IPS-NIHi7 (cell line): ENCODE data around the gene PLAAT2.

Experiments
- DNase-seq: peaks from one replicate; pipeline ENCODE4 v3.0.0; 2012; ENCODE audit warnings: mixed read lengths; ENCODE audit errors: extremely low spot score

PLAAT2 gene

DNA sequence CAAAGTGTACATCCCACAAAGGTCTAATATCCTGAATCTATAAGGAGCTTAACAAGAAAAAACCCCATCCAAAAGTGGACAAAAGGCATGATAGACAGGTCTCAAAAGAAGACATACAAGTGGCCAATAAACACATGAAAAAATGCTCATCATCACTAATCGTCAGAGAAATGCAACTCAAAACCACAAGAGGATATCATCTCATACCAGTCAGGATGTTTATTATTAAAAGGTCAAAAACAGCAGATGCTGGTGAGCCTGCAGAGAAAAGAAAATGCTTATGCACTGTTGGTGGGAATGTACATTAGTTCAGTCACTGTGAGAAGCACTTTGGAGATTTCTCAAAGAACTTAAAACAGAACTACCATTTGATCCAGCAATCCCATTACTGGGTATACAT, 44.6 kb downstream of the PLAAT2 start:
- DNase-seq = no peak

DNA sequence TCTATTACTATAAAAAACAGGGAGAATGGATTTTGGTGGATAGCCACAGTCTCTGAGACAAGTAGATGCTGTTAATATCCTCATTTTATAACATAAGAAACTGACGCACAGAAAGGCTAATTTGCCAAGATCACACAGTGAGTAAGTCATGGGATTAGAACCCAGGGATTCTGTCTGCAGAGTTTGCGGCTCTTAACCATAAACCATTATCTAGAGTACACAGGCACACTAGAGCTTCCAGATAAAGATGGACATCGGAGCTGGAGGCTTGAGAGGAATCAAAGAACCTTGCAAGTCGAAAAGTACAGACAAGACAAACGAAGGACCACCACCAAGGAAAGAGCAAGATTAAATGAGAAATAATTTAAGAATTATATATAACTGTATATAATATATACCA, 46.0 kb downstream of the PLAAT2 start:
- no peak for DNase-seq

DNA sequence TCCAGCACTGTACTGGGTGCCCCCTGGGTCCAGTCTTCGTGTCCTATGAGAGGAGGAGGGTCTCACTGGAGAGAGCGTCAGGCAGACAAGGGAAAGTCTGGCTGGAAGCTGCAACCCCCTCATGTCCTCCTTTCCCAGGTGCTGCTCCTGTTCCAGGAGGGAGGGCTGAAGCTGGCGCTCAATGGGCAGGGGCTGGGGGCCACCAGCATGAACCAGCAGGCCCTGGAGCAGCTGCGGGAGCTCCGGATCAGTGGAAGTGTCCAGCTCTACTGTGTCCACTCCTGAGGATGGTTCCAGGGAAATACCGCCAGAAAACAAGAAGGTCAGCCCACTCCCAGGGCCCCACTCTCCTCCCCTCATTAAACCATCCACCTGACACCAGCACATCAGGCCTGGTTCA, 47.1 kb downstream of the PLAAT2 start:
- no peak for DNase-seq

DNA sequence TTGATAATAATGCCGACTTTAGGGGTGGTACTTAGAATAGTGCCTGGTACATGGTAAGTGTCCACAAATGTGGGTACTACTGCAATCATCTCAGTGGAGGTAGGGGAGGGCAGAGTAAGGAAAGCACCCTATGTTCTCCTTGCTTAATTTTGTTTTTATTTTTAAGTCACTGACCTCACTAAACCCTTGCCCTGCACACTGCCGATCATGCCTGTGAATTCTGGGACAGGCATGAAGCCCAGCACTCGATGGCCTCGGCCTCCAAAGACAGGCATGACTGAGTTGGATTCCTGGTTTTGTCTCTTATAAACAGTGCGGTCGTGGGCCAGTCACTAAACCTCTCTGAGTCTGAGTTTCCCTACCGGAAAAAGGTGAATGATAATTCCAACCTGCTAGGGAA, 50.4 kb downstream of the PLAAT2 start:
- DNase-seq = no peak

DNA sequence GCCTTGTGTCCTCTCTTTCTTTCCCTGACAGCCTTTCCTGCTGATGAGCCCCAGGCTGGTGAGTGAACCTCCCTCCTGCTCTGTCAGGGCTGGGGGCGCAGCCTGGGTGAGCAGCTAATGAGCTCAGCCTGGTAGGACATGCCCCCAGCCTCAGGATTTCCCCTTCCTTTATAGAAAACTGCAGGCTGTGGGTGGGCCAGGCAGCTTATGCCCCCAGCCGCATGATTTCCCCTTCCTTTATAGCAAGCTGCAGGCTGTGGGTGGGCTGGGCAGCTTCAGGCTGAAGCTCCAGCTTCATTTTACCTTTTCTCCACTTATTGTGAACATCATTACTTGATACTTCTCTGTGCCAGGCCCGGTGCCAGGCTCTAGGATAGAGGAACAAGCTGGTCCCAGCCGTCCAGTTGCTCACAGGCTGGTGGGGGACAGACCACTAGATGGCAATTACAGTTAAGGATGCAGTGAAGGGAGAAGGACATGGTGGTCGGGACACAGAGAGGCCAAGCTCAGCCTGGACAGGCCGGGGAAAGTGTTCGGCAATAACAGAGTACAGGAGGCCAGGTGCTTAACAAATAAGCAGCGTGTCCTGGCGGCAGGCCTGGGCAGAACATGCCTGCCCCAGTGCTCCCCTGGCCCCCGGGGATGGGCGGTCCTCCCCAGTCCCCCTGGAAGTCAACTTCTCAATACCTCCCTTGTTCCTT, 52.0 kb downstream of the PLAAT2 start:
- DNase-seq = no peak

DNA sequence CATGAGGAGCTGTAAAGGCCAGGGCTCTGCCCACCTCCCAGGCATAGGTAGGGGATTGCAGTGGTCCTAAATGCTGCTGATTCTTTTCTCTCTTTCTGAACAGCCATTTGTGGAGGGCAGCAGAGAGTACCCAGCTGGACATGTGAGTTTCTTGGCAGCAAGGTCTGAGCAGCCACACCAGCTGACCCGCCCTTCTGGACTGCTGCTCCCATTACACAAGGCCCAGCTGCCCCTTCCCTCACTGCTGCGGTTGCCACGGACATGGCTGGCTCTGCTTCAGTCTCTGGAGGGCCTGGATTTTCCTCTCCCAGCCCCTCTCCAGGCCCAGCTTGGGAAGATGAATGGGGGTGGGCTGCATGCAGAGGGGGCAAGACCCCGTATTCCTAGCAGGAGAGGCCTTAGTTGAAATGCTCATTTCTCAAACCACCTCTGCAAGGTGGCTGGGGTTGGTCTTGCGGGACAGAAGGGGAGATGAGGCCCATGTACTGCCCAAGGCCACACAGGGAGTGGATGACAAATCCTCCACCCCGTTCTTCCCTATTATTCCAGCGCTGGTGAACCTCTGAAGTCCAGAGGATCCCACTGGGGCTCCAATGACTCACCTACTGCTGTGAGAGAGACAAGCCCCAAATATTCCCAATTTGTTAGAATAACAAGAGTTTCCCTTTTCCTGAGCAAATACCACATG, 52.7 kb downstream of the PLAAT2 start:
- no peak for DNase-seq

DNA sequence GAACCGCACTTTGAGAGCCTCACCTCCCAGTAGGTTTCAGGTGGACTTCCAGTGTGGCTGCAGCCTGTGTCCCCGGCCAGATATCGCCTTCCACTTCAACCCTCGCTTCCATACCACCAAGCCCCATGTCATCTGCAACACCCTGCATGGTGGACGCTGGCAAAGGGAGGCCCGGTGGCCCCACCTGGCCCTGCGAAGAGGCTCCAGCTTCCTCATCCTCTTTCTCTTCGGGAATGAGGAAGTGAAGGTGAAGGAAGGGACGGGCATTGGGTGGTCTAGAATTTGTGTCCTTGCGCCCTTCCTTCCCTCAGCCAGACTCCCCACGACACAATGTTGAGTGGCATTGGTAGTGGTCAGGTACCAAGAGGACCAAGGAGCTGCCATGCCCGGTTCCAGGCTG, 54.4 kb downstream of the PLAAT2 start:
- DNase-seq = no peak

DNA sequence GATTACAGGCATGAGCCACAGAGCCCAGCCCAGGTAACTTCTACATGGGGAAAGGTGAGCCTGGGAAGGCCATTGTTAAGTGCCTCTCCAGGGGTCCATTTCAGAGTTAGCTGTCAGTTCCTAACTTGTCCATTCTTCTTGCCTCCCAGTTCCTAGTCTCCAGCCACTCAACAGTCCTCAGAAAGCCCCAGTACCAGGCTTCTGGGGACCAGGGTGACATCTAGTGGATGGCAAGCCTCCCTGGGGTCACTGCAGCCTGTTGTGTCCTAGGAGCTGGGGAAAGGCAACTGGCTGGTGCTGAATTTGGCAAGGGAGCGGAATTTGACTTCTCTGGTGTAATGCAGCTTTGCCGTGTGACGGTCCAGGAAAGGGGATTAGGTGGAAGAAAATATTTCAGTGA, 55.2 kb downstream of the PLAAT2 start:
- peak; percentile 82 for DNase-seq

DNA sequence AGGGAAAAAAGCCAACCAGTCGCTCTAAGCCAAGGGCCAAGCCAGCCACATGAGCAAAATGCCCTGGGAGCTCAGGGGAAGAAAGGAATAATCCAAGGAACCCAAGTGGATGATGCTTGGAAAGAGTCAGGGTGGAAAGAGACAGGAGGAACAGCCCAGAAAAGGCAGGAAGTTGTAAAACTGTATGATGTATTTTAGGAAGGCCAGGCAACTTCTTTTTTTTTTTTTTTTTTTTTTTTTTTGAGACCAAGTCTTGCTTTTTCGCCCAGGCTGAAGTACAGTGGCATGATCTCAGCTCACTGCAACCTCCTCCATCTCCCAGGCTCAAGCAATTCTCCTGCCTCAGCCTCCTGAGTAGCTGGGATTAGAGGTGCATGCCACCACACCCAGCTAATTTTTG, 55.7 kb downstream of the PLAAT2 start:
- no peak for DNase-seq

DNA sequence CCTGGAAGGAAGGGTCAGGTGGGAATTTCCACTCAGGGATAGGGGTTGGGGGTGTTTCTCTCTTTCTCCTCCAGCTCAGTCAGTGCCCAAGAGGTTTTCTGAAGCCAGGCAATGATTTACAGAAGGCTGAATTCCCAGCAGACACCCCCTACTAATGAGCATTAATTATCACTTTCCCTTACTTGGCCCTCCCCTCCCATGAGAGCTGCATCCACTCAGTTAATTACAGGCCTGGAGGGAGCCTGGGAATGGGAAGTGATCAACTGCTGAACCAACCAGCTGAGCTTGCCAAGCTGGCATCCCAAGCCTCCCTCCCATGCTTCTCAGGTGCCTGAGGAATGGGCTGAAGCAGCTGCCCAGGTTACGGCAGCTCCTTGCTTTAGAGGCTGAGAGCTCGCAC, 56.3 kb downstream of the PLAAT2 start:
- no peak for DNase-seq

DNA sequence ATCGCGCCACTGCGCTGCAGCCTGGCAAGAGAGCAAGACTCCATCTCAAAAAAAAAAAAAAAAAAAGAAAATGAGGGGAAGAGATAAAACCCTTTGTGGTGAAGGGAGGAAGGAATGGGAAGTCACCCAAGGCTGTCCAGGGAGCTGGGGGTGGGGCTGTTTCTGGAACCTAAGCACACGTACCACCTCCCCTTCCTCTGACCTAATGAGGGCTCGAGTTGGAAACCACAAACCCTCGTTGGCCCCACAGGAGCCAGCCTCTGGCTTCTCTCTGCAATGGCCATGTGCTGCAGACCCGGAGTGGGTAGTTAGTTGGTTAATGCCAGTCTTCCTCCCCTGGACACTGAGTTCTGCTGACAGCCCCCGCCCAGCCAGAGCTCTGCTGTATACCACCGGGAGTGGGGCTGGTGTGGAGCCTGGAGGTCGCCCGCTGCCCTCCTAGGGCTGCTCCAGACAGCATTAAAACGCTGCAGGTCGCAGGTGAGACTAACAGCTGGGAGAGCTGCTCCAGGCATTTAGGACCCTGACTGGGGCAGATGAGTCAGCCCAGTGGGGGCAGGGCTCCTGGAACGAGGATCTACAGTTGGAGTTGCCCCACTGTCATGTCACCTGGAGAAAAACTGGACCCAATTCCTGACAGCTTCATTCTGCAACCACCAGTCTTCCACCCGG, 57.2 kb downstream of the PLAAT2 start, which contains the start of gene LGALS12:
Gene LGALS12 (plus strand): TSS at position 228 of the 672 bp plus-strand sequence. CDS start 375 bp downstream, at position 603.
- DNase-seq = peak; percentile 66

DNA sequence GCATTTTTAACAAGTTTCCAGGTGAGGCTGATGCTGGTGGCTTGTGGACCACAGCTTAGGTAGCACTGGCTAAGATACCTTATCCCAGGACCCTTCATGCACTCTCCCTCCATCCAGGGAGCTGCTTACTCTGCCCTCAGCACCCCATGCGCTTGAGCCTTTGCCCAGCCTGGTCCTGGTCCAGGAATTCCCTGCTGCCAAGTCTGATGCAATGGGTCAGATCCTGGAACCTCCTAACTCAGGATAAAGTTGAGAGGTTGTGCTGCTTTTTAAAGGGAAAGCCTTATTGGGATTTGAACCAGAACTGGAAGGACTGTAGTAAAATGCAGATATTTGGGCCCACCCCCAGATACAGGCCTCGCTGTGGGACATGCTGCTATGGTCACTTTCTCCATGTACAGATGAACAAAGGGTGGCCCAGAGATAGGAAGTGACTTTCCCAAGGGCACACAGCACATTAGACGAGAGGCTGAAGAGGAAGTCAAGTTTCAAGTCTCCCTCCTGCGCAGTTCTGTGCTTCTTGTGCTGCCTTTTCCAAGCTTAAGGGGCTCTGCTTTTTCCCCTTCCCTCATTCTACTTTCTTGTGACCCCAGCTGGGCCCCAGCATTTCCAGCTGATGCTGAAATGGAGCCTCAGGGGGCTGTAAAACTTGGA, 58.1 kb downstream of the PLAAT2 start:
- no peak for DNase-seq

DNA sequence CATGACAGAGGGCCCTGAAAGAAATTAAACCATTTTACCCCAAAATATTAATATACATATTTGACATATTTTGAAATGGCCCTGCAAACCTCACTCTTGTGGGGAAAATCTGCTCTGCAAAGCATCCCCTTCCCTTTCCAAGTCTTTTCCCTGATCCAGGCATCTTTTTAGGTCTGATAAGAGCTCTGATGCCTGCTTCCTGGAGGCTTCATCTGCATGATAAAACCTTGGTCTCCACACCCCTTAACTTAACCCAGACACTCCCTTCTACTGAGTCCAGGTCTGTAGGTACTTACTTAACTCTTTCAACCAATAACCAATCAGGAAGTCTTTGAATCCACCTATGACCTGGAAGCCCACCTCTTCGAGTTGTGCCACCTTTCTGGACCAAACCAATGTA, 59.1 kb downstream of the PLAAT2 start:
- DNase-seq = no peak

DNA sequence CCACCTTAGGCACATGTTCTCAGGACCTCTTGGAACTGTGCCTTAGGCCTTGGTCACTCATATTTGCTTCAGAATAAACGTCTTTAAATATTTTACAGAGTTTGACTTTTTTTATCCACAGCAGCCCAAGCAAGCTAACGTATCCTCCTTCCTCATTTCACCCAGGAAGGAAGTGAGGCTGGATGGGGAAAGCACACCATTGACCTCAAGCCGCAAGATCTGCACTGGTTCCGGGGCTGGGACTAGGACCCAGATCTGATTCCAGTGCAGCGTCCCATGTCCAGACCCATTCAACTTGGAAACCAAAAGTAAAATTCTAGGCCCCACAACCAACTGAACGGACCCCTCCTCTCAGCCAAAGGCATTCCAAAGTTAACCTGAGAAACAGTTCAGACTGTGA, 59.7 kb downstream of the PLAAT2 start:
- DNase-seq = no peak
